Omental fat pad (tissue), 4 donors: ENCODE results near the gene TPPP. TPM values are rescaled to one million over a fixed set of nuclear protein-coding genes. Genes with fewer than 3 reads are reported as not detected.
"Not testable (repeated sequence)": the region's sequence is repeated elsewhere in the genome, so short reads cannot be mapped to it uniquely, and the experiment has no call there.

Experiments used
- ATAC-seq: fragments of 150-250 bp; one replicate; pipeline ENCODE4 v1.9.1; 2016; ENCODE audit warnings: mild to moderate bottlenecking, moderate library complexity; ENCODE audit not compliant: low FRiP score
- DNase-seq: peaks from one replicate; pipeline ENCODE4 v3.0.0-alpha.2; 2019; ENCODE audit warnings: low spot score
- total RNA-seq, 4 donors: library from RNA; depleted of rRNA; stranded (reverse); fragments of >200 nt; gene quantifications; one replicate each; pipeline ENCODE4 v1.1.0, GENCODE V29; 2016
- TF ChIP-seq, protein P1 (sequence below), 3 donors: fragments of 450-650 bp; IDR thresholded peaks; one replicate each; pipeline ENCODE4 v1.5.1; 2016 to 2017; ENCODE audit warnings: antibody characterized with exemption in 3 of 3, mild to moderate bottlenecking in 3 of 3, moderate library complexity in 2 of 3

The TPPP gene
- total RNA-seq, 4 donors from 2014 or later: 3.9 to 7.8 (median 5.5) TPM

DNA sequence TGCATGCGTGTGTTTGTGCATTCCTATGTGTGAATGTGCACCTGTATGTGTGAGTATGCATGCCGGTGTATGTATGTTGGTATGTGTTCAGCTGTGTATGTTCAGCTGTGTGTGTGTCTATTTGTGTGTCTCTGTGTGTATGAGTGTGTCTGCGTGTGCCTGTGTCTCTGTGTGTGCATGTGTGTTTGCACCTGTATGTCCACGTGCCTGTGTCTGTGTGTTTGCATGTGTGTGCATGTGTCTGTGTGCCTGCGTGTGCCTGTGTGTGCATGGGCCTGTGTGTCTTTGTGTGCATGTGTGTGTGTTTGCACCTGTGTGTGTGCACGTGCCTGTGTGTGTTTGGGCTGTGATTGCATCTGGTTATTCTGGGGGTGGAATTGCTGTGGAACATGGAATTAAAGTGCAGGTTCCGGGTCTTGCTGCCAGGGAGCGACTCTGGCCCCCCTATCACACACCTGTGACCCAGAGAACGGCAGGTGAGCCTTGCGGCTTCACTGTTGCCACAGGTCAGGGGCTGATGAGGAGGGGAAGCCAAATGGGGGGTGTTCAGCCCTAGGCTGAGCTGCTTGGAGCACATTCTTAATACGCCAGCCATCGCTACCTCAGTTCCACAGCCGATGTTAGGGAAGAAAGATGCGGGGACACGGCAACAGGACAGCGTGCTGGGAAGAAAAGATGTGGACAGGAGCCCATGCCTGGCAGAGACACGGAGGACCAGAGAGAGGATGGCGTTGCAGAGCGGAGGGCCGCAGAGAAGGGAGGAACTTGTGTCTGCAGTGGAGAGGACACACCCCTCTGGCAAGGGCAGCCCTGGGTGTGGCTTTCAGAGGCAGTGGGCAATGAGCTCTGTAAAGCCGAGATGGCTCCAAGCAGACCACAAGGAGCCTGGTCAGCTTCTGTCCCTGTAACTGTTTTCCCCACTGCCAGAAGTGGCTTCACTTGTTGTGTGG is 3.9 kb upstream of the TPPP start:
- DNase-seq, ATAC-seq: not testable (repeated sequence)

DNA sequence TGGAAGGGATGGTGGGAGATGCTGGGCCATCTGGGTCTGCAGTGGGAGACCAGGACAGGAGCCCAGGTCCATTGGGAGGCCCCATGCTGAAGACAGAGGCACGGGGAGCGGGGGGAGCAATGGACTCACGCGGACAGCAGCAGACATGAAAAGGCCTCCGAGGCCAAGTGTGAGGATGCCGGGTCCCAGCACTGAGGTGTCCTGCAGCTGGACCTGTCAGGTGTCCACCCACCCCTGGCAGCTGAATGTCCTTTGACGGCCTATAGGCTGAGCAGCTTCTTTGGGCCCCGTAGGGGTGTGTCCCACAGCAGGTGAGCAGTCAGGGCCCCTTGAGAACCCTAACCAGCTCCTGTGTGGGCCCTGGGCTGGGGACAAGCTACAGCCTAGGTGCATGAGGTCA is 3.0 kb upstream of the TPPP start:
- not testable (repeated sequence) for ATAC-seq, DNase-seq

DNA sequence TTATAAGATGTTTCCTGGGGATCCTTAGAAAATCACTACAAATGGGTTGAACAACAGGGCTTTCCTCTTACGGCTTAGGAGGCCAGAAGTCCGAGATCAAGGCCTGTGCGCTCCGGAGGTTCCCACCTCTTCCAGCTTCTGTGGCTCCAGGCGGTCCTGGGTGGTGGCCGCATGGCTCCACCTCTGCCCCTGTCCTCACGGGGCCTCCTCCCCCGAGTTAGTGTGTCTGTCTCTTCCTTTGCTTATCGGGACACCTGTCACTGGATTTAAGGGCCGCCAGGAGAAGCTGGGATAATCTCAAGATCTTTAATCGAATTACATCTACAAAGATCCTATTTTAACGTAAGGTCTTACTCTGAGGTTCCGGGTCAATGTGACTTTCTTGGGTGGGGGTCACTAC is 2.3 kb upstream of the TPPP start:
- not testable (repeated sequence) for ATAC-seq, DNase-seq

DNA sequence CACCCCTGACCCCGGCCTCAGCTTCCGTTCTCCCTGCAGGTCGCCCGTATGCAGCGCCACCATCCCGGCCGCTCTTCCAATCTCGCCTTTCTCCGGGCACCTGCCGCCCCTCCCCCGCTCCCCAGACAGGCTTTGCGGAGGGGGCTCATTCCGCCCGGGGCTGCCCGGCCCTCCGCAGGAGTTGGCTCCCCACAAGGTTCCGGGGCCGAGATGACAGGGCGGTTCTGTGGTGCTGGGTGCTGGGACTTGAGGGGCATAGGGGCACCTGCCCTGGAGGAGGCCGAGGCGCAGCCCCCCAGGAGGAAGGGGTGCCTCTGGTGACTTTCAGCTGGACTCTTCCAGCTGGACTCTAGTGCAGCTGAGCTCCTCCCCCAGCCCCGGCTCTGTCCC is 885 bp upstream of the TPPP start:
- ATAC-seq, DNase-seq: not testable (repeated sequence)

DNA sequence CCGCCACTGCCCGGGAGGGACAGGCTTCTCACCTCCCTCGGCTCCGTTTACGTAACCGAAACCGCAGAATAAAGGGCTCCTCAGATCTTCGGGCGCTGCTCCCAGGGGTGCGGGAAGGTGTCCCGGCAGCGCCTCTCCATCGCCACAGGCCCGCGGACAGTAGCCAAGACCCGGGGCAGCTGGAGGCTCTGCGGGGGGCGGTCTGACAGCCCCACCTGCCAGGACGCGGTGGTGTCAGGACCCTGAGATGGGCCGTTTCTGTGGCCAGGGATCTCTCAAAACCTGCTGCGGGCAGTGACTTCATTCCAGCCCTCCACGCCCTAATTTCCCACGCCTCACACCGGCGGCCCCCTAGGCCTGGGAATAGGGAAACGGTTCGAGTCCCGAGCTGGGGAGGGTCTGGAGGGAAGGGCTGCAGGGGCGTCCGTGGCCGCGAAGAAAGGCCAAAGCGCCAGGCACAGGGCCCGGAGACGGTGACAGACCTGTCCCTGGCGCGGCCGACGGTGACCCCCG is 567 bp downstream of the TPPP start:
- DNase-seq (peak; percentile 16), ATAC-seq (peak; percentile 20)

DNA sequence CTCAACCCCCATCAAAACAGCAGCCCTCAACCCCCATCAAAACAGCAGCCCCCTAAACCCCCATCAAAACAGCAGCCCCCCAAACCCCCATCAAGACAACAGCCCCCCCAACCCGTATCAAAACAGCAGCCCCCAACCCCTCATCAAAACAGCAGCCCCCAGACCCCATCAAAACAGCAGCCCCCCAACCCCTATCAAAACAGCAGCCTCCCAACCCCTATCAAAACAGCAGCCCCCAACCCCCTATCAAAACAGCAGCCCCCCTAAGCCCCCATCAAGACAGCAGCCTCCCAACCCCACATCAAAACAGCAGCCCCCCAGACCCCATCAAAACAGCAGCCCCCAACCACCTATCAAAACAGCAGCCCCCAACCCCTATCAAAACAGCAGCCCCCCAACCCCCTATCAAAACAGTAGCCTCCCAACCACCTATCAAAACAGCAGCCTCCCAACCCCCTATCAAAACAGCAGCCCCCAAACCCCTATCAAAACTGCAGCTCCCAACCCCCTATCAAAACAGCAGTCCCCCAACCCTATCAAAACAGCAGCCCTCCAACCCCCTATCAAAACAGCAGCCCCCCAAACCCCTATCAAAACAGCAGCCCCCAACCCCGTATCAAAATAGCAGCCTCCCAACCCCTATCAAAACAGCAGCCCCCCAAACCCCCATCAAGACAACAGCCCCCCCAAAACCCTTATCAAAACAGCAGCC is 1.2 kb downstream of the TPPP start:
- ATAC-seq (no peak), DNase-seq (no peak)
- TF ChIP-seq, protein P1, sequence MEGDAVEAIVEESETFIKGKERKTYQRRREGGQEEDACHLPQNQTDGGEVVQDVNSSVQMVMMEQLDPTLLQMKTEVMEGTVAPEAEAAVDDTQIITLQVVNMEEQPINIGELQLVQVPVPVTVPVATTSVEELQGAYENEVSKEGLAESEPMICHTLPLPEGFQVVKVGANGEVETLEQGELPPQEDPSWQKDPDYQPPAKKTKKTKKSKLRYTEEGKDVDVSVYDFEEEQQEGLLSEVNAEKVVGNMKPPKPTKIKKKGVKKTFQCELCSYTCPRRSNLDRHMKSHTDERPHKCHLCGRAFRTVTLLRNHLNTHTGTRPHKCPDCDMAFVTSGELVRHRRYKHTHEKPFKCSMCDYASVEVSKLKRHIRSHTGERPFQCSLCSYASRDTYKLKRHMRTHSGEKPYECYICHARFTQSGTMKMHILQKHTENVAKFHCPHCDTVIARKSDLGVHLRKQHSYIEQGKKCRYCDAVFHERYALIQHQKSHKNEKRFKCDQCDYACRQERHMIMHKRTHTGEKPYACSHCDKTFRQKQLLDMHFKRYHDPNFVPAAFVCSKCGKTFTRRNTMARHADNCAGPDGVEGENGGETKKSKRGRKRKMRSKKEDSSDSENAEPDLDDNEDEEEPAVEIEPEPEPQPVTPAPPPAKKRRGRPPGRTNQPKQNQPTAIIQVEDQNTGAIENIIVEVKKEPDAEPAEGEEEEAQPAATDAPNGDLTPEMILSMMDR (IDR thresholded peaks at IDR 0.05): no peak

DNA sequence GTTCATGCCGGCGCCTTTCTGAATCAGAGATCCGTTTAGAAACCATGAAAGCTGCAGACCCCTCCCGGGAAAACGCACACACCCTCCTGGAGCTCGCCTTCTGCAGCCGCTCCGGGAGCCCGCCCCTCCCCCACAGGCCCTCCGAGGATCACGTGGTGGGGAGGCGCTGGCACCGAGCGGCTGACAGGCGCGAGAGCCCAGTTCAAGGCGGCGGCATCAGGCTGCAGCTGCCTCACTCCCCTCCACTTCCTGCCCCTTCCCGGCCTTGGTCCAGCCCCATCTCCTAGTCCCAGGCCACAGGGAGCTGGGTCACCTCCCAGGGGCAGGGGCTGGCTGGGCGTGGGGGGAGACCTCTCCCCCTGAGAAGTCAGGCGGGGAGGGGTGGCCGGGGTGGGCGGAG is 2.1 kb downstream of the TPPP start:
- not testable (repeated sequence) for ATAC-seq, DNase-seq

DNA sequence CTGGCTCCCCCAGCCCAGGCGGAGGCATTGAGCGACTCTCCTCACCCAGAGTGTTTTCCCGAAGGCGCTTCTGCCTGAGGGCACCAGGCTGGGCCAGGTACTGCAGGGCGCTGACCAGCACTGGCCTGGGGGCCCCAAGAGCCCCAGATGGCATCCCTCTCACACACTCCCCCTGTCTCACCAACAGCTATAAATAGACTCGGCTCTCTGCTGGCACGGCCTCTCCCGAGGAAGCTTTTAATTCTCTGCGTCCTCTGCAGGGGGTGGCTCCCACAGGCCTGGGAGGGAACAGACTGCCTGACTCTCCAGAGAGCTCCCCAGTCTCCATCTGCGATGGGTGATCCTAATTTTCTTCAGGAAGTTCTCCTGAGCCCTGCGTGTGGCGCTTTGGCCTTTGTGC is 2.9 kb downstream of the TPPP start:
- not testable (repeated sequence) for ATAC-seq, DNase-seq

DNA sequence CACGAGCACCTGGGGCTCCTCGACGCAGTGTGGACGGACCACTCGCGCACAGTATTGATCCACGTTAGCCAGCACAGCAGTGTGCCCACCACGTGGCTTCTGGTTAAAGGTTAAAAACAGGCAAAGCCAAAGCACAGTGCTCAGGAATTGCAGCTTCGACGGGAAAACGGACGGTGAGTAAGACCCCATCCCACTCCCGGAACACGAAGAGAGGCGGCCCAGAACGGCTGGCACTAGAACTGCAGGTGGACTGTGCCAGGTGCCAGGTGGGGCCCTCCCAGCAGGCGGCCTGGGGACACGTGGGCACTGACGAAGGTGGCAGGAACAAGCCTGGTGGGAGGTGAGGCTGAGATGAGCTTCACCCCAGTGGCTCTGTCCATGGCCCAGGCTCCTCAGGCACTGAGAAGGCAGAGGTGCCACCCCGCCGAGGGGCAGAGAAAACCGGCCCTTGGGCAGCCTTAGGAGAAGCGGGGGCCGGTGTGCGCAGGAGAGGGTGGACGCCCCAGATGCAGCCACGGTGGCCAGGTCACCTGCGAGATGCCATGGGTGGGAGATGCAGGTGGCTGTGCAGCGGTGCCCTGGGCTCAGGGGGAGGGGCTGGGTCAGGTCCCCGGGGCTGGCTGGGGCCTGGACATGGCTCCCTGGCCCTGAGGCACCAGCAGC is 4.7 kb downstream of the TPPP start:
- DNase-seq: peak; percentile 18

DNA sequence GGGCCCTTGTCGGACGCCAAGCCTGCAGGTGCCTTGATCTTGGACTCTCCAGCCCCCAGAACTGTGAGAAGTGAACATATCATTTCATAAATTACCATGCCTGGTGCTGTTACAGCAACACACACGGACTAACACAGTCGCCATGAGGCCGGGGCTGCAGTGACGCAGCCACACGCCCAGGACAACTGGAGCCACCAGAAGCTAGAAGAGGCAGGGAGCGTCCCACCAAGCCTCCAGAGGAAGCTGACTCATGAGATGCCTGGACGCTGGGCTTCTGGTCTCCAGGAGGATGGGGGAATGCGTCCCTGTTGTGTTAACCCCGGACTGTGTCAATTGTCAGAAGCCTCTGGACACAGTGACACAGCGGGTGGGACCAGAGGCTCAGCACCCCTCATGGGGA is 6.2 kb downstream of the TPPP start:
- not testable (repeated sequence) for ATAC-seq
- peak; percentile 14 for DNase-seq

More for the DNA sequence above, 4.7 kb downstream of the TPPP start:
- ATAC-seq: not testable (repeated sequence)

DNA sequence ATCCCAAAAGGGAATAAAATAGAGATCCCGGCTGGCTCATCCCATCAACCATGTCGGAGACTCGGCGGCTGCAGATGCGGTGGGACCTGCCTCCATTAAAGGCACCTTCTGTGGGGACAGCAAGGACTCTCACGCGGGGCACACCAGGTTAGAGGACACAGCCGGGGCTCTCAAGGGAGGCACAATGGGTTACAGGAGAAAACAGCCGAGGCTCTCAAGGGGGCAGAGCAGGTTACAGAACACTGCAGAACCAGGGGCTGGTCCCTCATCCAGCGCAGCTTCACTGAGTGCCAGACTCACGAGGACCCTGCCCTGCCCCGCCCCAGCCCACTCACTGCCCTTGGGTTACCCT is 7.0 kb downstream of the TPPP start:
- peak; percentile 18 for DNase-seq
- ATAC-seq: not testable (repeated sequence)

DNA sequence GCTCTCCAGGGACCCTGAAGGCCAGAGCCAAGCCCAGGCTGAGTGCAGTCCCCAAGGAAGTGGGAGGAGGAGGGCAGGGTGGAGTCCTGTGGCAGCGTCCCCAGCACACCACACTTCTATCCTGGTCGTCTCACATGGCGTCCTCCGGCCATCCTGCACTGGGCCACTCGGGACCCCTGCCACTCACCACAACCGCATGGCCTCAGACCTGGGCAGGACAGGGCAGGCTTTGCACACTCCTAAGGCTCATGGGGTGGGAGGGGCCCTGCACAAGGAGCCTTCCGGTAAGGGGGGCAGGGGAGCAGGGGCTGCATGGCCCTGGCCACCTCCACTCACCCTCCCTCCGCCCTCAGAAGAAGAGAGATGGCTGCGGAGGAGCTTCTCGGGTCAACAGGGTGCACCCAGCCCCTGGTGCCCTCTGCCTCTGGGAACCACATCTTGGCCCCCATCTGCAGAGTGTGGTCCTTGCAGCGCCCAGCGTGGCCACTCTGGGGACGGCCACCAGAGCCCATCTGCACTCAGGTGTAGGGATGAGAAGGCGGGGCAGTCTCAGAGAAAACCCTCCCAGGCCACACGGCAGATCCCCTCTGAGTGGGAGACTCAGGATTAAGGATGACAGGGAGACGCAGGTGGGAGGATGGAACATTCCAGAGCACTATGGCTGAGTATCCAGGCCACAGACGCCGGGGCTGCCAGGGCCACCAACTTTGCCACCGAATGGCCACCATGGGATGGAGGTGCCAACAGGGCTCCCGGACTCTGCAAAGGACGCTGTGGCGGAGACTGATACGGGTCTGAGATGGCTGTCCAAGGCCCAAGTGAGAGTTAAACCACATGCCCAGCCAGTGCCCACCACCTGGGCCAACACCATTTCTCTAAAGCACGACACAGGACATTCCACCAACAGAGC is 7.6 kb downstream of the TPPP start:
- TF ChIP-seq, protein P1 (IDR thresholded peaks at IDR 0.05): no peak
- ATAC-seq (no peak), DNase-seq (peak; percentile 3)
